NCI-H1105 (cell line): Measurements from ENCODE around the gene RHOB.
"Not testable (repeated sequence)": the region's sequence is repeated elsewhere in the genome, so short reads cannot be mapped to it uniquely, and the experiment has no call there.

Experiments used
- DNase-seq: peaks from one replicate; lab custom pipeline; 2025; lab: John Stamatoyannopoulos, UW

Gene RHOB

DNA sequence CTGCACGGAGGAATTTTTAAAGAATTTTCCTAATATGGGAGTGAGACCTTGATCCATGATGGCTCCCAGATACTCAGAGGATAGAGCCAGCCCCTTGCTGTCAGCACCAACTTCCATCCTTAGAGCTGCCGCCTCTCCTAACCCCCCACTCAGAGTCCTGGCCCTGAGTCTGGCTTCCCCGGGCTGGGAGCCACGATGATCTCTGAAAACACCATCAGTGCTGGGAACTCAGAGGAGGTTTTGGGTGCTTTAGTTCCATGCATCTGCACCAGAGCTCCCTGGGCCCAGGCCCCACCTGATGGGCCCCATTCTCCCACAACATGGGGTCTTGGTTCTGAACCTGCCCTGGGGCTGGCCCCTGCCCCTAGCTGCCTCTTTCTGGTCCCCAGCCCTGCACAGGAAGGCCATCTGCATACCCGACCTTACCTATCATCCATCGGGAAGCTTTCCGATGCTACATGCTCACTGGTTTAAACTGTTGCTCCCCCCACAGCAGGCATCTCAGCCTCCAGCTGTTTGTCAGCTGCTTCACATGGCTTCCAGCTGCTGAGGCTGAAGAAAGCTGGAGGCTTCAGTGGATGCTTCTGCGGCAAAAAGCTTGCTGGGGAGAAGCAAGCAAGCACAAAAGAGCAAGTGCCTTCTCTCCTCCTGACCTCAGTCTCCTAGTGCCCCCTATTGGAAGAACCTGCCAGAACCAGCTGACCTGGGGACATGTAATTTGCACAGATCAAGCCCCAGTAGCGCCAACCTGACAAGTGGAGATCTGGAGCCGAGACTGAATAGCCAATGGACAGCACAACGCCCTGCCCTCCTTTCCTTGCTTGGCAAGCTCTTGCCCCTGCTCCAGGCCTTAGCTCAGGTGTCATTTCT lies 24.2 kb upstream of the RHOB start:
- DNase-seq = no peak

DNA sequence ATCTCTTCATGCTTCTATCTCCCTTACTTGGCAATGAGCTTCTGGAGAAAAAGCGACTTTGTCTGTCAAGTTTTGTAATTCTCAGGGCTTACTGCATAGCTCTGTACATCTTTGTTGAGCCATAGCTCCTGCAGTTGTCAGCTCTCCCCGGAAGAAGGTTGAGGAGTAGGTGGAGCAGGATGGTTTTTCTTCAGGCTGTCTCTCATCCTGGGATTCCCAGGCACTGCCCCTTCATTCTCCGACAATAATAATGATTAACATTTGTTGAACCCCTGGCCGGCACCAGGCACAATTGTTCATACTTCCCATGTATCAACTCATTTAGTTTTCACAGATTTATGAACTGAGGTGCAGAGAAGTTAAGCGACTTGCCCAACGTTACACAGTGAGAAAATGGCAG lies 23.5 kb upstream of the RHOB start:
- no peak for DNase-seq

DNA sequence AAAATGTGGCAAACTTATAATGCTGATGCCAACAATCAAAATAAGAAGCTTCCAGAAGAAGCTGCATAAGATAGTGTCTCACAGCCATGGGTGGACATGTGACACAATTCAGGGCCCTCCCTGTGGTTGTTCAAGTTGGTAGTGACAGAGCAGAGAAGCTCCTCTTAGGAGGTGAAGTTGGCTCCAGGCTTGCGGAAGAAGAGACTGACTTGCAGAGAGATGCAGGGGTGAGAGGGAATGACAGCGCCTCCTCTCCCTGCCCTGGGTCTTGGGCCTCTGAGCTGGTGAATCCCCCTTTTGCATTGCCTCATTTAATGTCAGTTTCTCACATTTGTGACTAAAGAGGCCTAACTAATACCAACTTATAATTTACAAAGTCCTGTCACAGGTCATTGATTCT lies 23.0 kb upstream of the RHOB start:
- no peak for DNase-seq

DNA sequence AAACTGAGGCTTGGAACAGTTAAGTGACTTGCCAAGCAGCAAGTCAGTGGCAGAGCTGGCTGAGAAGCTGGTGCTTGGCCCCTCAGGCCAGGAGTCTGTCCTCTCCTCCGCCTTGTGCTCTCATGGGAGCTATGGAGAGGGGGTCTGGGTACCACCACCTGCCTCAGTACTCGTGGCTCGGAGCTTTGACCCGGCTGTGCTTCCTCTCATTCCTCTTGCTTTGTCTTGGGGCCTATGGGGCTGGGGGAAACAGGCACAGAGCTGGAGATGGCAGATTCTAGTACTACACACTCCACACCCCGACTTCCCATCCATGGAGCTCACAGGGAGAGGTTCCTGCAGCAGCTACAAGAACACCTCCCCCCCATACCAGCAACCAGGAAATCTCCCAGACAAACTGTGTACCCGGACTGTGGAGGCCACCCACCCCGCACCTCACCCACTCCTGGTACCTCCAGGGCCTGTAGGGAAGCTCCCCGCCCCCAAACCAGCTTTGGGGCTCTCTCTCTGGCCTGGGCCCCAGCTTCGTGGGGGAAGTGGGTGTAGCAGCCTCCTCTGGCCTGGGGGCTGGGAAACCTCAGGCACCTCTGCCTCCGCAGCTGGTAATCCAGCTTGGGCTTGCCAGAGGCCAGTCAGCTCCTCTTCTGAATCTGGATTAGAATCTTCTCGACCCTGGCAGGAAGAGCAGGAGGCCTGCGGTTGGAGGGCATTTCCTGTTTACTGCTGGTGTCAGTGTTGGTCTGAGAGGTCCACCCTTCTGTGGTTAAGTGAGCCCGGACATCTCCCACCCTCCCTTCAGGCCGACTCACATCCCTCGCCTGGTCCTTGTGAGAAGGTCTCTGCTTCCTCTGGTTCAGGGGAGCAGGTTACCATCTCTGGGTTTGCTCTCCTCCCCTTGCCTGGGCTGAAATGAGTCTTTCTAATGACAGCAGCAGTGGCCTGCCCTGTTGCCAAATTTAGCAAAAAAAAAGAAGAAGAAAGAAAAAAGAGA lies 22.3 kb upstream of the RHOB start:
- no peak for DNase-seq

DNA sequence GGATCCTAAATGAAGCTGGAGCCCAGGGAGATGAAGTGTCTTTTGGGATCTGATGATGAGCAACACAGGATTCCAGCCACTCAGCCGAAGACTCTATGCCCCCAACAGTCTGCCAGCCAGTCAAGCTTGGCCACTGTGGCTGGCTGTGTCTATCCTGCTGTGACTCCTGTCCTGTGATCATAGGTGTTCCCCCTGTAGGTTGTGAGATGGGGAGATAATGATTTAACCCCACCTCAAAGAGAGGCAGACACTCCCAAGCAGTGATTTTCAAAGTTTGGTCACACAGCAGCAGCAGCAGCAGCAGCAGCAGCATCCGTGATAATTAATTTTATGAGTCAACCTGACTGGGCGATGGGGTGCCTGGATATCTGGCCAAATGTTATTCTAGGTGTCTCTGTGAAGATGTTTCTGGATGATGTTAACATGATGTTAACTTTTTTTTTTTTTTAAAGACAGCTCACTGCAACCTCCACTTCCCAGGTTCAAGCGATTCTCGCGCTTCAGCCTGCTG lies 21.4 kb upstream of the RHOB start:
- no peak for DNase-seq

DNA sequence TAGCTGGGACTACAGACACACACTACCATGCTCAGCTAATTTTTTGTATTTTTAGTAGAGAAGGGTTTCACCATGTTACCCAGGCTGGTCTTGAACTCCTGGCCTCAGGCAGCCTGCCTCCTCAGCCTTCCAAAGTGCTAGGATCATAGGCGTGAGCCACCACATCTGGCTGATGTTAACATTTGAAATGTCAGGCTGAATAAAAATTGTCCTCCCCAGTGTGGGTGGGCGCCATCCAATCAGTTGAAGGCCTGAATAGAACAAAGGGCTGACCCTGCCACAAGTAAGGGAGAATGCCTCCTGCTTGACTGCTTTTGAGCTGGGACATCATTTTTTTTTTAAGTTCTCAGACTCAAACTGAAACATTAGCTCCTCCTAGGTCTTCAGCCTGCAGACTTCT lies 21.0 kb upstream of the RHOB start:
- no peak for DNase-seq

DNA sequence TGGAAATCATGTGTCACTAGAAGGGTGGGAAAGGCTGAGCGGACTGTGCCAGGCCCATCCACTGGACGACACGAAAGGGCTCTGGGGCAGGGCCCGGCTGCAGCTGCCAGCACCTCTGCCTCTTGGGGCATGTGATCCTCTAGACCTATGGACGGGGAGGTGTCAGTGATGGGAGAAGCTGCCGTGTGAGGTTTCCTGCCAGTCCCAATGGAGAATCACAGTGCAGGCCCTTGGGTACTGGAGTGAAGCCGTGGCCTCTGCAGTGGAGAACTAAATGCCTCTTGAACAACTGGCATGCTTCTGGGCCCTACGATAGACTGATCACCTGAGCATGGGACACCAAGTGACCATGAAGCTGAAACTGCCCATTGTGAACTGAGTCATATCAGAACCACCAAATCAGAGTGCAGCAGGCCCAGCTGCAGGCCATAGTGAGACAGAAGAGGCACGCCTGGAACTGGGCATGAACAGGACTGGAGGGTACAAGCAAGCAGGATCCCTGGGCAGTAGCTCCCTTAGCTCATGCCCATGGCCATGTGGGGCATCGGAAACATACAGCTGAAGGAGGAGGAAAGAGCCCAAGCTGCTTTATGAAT lies 18.8 kb upstream of the RHOB start:
- DNase-seq = no peak

DNA sequence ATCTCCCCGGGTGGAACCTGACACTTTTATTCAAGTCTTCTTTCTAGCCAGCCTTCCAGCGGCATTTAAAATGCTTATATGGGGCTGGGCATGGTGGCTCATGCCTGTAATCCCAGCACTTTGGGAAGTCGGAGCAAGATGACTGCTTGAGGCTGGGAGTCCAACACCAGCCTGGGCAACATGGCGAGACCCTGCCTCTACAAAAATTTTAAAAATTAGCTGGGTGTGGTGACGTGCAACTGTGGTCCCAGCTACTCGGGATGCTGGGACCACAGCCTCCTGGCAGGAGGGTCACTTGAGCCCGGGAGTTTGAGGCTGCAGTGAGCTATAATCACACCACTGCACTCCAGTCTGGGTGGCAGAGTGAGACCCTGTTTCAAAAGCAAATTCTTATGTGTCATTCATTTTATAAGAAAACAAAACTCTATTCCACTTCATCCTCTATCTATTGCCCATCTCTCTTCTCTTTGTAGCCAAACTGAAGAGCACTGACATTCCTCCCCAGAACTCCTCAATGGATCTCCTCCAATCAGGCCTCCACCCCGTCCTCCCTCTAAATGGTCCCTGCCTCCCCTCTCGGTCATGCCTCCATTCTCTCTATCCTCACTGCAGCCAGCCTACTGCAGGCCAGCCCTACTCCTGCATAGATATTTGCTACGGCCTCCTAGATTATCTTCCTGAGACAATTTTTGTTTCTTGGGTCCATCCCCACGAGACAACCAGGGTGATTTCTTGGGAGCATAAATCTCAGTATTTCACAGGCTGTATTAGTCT lies 18.0 kb upstream of the RHOB start:
- DNase-seq = no peak

DNA sequence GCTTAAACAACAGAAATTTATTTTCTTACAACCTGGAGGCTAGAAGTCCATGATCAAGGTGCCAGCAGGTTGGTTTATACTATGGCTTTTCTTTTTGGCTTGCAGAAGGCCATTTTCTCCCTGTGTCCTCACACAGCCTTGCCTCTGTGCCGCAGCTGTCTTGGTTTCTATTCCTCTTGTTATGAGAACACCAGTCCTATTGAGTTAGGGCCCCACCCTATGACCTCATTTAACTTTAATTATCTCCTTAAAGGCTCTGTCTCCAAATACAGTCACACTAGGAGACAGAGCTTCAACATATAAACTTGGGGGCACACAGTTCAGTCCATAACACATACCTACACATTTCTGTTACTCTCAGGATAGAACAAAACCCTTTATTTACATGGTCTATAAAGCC lies 17.3 kb upstream of the RHOB start:
- DNase-seq = no peak

DNA sequence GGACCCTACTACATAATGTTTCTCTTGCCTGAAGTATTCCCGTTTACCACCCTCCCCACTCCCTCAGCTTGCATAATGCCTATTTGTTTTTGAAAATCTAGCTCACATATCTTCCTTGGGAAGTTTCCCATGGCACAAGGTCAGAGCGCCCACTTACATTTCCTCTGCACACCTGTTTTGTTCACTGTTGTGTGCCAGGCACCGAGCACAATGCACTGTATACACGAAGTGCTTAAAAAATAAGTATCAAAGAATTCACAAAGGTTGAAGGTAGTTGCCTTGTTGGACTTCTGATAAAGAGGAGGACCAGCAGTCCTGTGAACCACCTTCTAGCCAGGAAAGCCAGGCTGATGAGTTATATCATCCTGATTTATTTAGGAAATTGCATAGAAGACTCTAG lies 16.8 kb upstream of the RHOB start:
- no peak for DNase-seq

DNA sequence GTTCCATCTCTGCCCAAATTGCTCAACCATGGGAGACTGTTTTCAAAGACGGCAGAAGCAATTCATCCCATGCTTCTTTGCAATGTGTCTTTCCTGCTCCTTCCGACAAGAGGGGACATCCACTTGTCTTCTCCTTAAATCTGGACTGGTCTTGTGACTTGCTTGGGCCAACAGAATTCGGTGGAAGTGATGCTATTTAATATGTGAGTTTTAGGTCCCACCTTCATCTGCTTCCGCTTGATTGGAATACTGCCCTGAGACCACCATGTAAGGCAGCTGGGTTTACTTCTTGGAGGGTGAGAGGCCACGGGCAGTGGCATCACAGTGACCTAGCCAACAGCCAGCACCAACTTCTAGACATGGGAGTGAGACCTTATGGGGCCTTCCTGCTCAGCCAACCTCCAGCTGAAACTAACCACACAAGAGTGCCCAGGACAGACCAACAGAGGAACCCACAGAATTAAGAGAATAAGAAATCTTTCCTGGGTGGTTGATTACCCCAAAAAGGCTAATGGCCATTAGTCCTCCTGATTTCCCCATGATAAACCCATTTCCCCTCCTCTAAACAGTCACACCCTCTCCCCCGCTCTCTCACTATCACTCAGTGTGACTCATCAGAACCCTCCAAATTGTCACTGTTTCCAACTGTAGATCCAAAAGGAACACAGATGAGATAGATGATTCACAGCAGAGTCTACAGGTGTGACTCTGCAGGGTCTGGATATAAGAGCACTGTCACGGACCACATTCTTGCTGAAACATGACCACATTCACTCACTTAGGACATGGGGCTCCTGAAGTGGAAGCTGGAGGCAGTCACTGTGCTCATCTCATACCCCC lies 16.2 kb upstream of the RHOB start:
- DNase-seq = no peak

DNA sequence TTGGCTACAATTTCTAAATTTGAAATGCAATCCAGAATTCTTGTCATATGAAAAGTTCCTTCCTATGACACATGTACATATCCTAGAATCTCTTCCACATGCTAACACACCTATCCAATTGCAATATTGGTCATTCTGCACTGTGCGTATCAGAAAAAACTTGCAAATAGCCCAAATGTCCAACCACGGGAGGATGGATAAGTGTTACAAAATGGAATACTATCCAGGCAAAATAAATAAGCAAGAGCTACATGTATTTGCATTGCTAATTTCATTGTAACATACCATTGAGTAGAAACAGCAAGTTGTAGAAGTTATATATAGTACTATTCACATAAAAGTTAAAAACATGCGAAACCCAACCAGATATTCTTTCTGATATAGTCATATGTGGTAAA lies 15.6 kb upstream of the RHOB start:
- no peak for DNase-seq

DNA sequence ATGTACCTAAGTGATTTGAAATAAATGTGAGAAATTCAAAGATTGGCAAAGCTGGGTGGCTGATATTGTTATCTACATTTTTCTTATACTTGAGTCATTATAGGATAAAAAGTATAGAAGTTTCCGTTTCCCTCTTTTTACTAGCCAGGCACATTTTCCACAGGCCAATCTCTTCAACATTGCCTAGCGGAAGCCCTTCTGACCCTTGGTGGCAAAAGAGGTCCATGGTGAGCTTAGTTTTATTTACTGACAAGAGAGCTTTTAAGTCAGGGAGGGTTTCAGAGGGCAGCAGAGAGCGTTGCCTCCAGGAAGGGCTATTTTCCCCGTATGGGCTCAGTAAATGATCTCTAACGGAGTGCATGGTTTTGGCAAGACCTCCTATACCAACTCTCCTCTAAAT lies 15.1 kb upstream of the RHOB start:
- DNase-seq = no peak

DNA sequence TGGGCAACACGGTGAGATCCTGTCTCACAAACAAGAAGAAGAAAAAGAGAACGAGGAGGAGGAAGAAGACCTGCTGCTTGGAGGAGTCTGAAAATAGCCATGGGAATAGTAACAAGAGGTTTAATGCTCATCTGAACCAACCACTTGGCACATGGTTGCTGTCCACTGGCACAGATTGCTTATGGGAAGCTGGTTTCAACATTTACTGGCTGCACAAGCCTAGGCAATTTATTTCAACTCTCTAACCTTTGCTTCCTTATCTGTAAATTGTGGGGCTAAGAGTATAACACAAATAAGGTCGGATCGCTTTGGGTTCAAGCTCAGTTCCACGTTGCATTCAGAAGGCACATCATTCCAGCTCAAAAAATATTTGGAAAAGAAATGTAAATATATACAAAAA lies 14.2 kb upstream of the RHOB start:
- no peak for DNase-seq

DNA sequence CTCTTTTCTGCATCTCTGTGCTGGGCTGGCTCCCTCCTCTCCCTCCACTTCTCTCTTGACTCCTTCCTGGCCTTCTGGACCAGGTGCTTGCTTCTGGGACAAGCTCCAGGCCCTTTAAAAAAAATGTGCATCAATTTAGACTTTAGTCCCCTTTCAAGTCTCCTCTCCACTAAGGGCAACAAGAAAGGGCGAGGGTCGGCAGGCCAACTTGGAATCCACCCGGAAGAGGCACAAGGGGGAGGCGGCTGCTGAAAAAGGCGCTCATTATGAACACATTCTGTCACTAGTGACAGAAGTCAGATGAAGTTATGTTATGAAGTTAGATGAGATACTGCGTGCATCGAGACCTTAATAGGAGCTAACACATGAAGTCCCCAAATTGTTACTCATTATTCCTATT lies 13.6 kb upstream of the RHOB start:
- DNase-seq = no peak

DNA sequence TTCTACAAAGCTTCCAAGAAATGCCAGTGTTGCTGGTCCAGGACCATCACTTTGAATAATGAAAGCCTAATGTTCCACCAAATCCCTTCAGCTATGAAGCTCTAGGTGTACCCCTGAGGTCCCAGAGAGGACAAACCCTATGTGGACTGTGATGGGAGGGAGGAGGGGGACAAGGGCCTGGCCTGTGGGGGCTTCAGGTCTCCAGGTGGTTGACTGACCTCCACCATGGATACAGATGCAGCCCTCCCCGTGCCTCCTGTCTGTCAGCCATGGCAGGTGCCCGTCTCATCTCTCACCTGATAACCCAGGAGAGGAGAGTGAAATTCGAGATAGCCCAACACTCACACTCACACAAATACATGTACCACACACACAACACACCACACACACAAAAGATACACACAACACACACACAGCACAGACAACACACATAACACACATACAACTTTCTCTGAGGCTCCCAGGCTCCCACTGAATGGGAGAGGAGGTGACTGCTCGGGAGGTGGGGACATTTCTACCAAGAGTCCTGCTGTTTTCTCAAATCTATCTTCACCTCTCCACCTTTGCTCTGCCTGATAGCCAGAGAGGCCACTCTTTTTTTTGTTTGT lies 12.8 kb upstream of the RHOB start:
- no peak for DNase-seq

DNA sequence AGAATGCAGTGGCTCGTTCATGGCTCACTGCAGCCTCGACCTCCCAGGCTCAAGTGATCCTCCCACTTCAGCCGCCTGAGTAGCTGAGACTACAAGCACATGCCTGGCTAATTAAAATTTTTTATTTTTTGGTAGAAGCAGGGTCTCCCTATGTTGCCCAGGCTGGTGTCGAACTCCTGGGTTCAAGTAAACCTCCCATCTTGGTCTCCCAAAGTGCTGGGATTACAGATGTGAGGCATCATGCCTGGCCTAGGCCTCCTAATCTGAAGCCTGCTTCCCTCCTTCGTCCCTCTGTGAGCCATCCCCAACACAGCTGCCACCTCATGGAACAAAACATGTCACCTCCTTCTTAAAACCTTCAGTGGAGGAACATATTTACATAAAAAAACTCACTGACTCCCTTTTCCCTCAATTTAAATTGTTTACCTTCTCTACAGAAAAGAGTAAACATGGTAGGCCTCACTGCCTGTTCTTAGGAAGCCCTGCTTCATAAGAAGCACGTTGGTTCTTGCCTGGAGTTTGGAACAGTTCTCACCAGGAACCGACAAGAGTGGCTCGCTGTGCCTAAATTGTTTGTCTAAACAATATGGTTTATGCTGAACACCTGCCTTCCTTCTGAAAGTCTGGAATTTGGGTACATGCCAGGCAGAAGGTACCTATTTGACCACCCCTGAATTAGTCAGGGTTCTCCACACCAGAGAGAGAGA lies 12.1 kb upstream of the RHOB start:
- DNase-seq = peak; percentile 68

DNA sequence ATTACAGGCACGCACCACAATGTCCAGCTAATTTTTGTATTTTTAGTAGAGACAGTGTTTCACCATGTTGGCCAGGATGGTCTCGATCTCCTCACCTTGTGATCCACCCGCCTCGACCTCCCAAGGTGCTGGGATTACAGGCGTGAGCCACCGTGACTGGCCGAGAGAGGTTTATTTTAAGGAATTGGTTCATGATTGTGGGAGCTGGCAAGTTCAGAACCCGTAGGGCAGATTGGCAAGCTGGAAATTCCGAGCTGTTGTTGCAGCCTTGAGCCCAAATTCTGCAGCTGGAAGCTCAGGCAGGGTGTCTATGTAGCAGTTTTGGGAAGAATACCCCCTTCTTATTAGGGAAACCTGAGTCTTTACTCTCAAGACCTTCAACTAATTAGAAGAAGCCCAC lies 11.4 kb upstream of the RHOB start:
- not testable (repeated sequence) for DNase-seq

DNA sequence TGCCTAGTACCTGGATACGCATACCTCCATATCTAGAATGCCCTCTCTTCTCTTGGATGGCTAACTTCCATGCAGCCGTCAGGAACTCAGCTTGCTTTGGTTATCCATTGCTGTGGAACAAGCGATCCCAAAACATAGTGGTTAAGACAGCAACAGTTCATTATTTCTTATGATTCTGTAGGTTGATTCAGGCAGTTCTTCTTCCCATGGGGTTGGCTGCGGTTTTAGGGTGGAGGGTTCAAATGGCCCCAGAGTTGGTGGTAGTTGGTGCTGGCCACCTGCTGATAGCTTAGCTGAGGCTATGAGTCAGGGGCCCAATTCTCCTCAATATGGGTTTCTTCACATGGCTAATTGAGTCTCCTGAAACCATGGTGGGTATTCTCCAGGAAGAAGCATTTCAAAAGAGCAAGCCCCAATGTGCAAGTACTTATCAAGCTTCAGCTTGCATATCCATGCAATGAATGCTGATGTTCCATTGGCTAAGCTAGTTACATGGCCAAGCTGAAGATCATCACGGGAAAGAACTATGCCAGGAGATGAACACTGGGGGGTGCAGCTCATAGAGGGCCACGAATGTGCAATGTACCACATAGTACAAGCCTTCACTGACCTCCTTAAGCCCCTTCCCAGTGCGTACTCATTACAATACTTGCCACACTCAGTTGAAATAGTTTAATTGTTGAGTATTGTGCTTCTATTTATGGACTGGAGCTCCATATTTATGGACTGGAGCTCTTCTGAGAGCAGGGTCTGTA lies 10.0 kb upstream of the RHOB start:
- no peak for DNase-seq
